RKO (cell line): ENCODE results near the gene NAGA.
"Not testable (repeated sequence)": the region's sequence is repeated elsewhere in the genome, so short reads cannot be mapped to it uniquely, and the experiment has no call there.

ENCODE experiments used
- DNase-seq: peaks from one replicate; pipeline ENCODE4 v3.0.0-alpha.2; 2016; ENCODE audit warnings: low spot score

Gene NAGA

DNA sequence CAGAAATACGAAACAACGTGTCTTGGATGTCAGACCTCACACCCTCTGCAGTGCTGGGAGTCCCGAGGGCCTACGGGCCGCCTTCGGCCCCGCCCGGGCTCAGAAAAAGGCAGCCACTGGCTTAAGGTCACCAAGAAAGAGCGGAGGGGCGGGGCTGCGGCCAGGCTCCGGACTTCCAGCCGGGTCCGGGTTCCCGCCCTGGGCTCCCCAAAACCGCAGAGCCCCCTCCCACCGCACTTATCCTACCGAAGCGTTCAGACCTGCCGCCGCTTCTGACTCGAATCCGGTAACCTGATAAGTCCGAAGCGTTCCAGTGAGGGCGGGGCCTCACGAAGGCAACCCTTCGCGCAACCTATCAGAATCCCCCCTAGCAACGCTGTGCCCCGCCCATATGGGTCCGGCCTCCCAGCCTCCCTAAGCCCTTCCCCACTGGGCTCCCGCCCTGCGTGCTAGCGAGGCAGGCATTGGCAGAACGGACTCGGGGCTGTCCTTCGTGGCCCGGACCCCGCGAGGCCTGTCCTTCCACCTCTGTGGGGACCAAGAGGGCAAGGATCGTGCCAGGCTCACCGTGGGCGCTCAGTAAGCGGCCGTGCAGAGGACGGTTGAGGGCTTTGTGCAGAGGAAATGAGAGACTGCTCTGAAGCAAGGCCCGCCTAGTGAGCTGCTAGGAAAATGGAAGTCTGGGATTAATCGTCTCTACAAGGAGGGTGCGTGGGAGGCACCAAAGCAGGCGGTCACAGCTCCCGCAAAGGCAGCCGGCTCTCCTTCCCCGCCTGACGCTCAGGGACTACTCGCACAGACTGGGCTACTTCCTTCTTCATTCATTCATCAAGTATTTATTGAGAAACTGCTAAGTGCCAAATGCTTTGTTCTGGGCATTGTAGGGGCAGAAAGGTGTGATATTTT lies at the start of gene NAGA:
TSS of gene NAGA (minus strand) at position 296 of the 906 bp plus-strand sequence. CDS start 515 bp downstream, outside the sequence.
- peak; percentile 97 for DNase-seq

DNA sequence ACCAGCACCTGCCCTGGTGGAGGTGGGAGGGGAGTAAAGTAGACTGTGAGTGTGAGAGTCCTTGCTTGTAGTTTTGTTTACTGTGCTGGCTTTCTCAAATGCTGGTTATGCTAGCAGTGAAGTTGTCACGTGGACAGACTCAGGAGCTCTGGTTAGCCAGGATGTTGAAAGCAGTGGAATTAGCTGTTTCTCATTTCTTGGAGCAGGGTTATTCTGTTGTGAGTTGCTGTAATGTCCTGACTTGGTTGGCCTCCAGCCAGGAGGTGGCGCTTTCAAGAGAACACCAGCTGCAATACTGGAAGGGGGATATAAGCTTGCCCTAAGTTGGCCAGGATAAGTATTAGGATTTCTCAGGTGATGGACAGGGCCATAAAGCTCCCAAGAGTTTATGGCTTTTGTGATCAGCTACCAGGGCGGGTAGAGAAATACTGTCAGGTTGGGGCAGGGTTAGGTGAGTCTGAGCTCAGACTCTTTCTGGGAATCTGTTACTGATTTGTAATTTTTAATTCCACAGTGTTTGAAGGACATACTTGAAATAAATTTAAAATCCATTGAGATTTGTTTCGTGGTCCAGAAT lies 46.3 kb upstream of the NAGA start:
- DNase-seq = no peak

DNA sequence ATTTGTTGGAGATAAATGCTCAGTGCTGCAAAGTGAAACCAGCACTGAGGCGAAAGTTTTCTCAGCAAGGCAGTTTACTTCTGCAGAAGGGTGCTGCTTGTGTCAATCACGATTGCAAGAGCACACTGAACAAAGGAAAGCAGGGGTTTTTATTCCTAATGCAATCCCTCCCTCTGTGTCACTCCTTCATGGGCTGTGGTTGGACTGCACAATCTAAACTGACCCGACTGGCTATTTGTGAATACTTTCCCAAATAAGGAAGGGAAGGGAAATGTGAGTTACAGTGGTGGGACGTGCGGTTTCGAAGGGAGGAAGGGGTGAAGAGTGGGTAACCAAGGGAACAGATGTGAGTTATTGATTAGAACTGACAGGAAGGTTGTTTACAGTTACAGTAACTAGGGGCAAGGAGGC lies 44.8 kb upstream of the NAGA start:
- DNase-seq = not testable (repeated sequence)

DNA sequence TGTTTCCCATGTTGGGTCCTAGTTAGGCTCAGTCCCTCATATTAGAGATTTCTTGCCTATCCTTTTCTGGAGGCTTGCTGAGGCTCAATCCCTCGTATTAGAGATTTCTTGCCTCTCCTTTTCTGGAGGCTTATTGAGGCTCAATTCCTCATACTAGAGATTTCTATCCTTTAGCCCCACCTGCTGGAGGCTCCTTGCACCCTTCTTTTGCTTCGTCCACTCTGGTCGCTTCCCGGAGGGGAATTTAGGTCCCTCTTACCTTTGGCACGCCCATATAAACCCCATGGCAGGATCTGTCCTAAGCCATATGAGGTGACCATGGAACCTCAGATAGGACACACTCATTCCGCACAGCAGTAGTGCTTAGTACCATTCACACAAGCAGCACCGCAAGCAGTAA lies 44.1 kb upstream of the NAGA start:
- no peak for DNase-seq

DNA sequence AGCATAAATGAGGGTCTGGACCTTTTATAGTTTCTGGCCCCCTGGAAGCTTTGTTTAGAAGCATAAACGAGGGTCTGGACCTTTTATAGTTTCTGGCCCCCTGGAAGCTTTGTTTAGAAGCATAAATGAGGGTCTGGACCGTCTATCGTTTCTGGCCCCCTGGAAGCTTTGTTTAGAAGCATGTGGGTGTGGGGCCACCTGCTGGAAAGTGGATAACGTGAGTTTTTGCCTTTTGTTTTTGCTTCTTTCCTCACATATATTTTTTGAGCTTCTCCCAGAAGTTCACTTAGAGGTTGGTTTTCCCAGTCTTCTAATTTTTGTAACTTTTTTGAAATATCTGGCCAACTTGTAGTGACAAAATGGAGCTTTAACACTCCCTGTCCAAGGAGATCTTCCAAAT lies 42.2 kb upstream of the NAGA start:
- DNase-seq = not testable (repeated sequence)

DNA sequence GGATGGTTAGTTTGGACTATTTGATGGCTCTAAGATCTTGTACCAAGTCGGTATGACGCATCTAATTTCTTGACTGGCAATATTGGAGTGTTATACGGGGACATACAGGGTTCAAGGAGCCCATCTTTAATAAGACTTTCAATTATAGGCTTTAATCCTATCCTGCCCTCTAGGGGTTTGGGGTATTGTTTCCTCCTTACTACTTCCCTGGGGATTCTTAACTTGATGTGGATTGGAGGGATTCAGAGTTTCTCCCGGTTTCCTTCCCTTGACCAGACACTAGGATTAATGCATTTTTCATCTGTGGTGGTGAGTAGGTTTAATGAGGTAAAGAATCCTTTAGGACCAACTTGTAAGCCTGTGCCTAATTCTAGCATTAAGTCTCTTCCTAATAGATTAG lies 41.2 kb upstream of the NAGA start:
- DNase-seq = no peak

DNA sequence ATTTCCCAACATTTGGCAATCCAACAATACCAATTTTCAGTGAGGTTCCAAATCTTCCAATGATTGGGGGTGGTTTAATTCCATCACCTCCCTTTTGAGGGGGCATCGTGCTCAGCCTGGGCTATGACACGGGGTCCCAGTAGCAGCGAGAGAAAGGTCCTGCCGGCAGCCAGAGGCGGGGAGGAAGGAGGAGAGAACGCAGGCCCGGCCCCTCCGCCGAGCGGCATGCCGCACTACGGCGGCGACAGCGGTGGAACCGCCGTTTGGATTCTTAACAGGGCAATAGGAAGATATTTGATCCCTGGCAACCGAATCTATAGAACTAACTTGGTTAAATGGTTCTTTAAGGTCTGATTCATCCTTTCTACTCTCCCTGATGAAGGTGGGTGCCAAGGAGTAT lies 38.2 kb upstream of the NAGA start:
- no peak for DNase-seq

DNA sequence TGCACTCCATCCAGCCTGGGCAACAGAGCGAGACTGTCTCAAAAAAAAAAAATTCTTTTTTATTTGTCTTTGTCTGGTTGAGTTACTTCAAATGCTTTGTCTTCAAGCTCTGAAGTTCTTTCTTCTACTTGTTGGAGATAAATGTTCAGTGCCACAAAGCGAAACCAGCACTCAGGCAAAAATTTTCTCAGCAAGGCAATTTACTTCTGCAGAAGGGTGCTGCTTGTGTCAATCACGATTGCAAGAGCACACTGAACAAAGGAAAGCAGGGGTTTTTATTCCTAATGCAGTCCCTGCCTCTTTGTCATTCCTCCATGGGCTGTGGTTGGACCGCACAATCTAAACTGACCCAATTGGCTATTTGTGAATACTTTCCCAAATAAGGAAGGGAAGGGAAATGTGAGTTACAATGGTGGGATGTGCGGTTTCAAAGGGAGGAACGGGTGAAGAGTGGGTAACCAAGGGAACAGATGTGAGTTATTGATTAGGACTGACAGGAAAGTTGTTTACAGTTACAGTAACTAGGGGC lies 33.8 kb upstream of the NAGA start:
- not testable (repeated sequence) for DNase-seq

DNA sequence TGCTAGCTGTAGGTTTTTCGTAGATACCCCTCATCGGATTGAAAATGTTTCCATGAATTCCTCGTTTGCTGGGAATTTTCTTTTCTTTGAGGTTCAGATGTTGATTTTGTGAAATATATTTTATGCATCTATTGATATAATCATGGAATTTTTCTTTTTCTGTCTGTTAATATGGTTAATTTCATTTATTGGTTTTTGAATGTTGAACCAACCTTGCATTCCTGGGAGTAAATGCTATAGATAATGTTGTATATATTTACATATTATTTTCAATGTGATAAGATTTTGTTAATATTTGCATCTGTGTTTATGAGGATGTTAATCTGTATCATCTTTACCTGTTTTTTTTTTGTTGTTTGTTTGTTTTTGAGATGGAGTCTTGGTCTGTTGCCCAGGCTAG lies 30.6 kb upstream of the NAGA start:
- no peak for DNase-seq

DNA sequence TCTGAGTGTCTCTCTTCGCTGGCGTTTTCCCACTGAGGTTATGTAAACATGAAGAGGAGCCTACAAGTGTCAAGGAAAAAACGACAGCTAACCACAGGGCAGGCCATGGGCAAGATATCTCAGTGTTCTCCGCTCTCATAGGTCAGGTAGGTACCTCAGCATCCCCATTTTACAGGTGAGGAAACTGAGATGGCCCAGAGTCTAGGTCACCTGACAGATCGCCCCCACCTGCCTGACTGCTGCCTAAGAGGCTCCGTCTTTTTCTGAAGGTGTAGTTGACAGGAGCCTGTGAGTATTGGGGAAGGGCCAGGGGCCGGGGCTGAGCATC lies 20.8 kb upstream of the NAGA start:
- DNase-seq = no peak

DNA sequence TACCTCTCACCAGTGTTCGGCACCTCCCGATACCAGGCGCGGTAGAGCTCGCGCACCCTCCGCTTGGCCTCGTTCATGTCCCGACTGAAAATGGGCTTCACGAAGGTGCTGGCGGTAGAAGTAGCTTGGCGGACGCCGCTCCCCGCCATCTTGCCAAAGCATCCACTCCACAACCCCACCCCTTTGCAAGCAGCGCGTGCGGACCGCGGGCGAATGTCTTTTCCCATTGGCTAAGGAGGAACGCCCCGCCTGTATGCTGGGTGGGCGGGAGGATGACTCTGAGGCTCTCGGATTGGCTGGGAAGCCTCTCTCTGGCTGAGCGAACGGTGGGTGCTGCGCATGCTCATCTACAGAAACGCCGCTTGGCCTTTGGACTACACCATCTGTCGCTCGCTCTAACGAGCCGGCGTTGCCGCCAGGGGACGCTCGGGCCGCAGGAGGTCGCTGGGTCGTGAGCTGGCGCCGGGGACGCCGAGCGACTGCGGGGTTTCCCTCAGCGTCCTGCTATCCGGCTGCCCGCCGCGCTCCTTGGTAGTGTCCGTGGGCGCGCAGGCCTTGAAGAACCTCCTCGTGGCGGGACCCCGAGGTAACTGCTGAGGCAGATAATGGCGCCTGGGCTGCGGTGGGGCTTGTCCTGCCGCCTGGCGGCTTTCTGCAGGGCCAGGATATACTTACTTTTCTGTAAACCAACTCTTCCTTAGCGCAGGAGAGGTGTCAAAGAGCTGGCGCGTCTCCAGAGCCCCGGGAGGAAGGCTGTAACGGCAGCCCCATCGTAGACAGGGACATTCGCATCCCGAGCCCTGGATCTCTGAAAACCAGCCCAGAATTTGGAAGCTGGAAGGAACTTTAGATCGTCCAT lies 20.2 kb upstream of the NAGA start, which contains the start of gene NDUFA6:
TSS of gene NDUFA6 (minus strand) at position 177 of the 859 bp plus-strand sequence. CDS start at position 149, 28 bp downstream.
- peak; percentile 99 for DNase-seq

DNA sequence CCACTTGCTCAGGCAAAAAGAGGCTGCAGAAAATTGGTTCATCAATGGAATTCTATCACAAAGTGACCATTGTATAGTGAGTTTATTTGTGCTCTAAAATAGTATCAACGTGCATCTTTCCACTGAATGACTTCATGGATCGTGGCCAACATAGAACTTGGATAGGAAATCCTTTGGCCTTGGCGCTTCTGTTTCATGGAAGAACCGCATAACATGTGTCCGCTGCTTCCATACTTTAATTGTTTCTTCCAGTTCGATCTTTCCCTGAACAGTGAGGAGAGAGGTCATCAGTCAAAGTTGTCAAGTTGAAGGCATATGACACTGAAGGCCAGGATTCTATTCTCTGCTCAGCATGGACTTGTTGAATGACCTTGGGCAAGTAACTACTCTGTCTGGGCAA lies 15.4 kb upstream of the NAGA start:
- DNase-seq = no peak

DNA sequence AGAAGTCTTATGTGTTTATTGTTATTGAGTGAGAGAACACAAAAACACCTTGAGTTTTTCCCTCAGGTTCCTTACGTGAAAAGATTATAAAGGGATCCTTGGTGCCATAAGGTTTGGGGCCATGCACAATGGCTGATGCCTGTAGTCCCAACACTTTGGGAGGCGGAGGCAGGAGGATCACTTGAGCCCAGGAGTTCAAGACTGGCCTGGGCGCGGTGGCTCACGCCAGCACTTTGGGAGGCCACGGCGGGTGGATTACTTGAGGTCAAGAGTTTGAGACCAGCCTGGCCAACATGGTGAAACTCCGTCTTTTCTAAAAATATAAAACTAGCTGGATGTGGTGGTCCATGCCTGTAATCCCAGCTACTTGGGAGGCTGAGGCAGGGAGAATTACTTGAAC lies 14.3 kb upstream of the NAGA start:
- no peak for DNase-seq

DNA sequence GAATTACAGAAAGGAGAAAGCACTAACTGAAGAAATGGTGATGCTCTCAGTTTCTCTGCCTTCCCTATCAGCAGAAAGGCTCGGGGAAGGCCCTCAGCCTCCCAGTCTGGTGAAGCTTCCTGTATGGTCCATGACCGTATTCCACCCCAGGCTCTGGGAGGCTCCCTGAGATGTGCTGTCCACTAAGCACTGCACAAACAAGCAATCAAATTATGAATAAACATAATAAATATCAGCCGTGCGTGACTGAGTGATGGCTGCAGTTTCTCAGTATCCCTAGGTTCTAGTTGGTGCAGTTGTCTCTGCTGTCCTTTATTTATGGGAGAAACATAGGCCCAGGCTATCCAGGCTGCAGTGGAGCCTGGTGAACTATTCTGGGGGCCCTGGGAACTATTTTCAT lies 12.5 kb upstream of the NAGA start:
- DNase-seq = no peak

DNA sequence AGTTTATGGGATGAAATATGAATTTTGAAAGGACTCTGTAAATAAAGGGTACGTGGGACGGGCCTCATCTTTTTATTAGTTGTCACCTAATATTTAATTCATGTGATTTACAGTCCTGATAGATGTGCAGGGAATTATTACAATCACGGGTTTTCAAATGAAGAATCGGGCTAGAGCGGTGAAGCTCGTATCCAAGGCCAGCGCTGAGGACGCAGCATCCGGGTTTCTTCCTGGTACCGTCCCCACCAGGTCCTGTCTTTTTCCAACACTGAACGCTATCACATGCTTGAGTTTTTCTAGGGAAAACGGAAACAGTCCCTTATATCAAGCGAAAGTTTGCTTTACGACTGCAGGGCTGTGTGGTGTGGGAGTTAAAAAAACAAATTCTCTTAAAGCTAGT lies 9.7 kb upstream of the NAGA start:
- DNase-seq = peak; percentile 63

DNA sequence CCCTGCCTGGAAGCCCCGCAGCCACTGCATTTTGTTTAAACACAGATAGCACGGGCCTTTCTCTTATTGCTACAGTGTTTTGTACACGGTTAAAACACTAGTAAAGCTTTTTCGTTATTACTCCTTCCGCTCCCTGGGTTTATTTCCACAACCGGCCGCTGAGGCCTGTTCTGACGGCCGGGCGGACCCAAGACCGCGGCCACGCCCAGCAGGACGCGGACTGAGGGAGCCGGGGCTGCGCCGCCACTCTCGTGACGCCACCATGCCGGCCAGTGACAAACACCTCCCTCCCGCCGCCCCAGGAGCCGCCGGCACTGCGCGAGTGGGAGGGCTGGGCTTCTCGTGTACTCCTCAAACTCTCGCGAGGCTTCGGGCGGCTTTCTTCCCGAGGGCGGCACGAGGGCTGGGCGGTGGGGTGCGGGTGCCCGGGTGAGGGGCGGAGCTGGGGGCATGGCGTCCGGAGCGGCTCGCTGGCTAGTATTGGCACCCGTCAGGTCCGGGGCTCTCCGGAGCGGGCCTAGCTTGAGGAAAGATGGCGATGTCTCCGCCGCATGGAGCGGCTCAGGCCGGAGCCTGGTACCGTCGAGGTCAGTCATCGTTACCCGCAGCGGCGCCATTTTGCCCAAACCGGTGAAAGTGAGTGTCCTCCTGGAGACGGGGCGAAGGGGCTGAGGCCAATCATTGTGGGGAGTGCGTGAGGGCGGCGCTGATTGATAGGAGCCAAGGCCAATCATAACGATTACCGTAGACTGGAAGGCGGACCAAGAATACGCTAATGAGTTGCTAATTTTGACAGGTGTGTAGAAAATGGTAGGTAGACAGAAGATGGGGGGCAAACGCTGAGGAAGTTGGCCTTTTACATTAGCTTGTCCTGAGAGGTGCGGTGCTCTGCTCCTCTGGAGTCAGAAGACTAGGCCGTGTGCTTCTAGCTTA lies 9.0 kb upstream of the NAGA start, which contains the start of gene SMDT1:
TSS of gene SMDT1 (plus strand) at position 382 of the 933 bp plus-strand sequence. CDS start at position 451, 69 bp downstream.
- peak; percentile 96 for DNase-seq

DNA sequence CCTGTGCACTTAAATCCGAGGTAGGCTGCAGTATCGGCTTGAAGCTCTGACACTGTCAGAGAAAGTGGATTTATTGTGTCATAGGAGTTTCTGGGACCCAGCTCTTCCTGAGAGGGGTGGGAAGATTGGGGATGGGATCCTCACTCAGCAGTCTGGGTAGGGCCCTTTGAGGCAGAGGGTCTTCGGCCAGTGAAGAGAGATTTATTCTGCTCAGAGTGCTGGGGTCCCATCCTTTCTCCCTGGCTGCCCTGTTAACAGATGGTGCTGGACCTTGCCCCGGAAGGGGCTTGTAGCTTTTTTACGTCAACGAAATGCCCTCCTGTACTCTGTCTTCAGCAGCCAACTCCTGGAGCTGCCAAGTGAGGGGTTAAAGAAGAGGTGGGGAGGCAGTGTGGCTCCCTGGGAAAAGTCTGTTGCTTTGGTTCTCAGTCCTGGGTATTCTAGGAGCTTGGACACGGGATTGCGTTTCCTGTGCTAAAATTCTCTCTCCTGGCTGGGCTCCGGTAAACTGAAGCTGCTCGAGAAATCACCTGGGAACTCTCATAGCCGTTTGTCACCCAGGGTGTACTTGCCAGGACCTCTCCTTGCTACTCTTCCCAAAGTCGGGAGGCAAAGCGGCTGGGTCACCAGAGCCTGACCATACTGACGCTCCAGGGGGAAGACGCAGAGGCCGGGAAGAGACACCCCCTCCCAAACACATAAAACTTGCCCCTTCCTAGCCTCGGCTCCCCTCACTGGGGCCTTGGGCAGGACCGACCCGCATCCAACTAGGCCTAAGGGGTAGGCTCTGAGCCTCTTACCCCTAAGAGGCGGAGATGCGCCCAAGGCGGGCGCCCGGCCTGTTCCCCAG lies 8.1 kb upstream of the NAGA start:
- no peak for DNase-seq

DNA sequence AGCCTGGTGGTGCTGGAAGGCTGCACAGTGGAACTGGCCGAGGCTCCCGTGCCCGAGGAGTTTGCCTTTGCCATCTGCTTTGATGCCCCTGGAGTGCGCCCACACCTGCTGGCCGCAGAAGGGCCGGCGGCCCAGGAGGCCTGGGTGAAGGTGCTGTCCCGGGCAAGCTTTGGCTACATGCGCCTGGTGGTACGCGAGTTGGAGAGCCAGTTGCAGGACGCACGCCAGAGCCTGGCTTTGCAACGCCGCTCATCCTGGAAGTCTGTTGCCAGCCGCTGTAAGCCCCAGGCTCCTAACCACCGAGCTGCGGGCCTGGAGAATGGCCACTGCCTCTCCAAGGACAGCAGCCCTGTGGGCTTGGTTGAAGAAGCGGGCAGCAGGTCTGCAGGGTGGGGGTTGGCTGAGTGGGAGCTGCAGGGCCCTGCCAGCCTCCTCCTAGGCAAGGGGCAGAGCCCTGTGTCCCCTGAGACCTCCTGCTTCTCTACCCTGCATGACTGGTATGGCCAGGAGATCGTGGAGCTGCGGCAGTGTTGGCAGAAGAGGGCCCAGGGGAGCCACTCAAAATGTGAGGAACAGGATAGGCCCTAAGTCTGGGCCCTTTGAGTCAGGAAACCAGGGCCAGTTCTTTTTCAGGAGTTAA lies 7.0 kb upstream of the NAGA start:
- DNase-seq = no peak

DNA sequence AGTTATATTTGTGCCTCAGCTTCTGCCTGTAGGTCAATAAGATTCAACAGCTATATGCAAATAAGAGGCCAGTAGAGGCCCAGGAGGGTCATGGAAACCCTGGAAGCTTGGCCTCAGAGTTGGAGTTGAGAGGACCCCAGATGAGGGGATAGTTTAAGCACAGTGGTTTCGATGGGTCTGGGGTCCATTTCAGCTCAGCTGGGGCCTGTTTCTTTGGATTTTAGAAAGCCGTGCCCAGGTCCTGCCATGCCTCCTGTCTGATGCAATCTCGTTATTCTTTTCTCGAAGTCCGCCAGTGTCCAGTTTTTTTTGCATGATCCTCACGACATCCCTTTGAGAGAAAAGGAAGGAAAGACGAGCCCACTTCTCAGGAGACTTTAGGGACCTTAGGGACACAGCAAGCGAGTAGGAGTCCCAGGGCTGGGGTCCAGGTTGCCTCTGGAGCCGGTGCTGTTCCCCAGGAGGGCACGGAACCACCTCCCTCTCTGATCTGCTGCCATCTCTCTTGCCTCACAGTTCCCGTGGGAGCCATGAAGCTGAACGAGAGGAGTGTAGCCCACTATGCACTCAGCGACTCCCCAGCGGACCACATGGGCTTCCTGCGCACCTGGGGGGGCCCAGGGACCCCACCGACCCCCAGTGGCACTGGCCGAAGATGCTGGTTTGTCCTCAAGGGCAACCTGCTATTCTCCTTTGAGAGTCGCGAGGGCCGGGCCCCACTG lies 6.3 kb upstream of the NAGA start:
- no peak for DNase-seq
